GM13976 (cell line): ENCODE measurements around the gene TRIM71.

Experiments used
- DNase-seq: peaks from one replicate; pipeline ENCODE4 v3.0.0; 2012; ENCODE audit warnings: low spot score
- in situ Hi-C: fragments of 300-500 bp; cut with MboI; formaldehyde crosslinking; loops from one replicate; pipeline ENCODE4 v1.12.0; 2022; ENCODE audit warnings: low sequenced_read_pairs, mixed read lengths, inconsistent platforms; ENCODE audit not compliant: unreplicated experiment
- TF ChIP-seq, protein P1 (sequence below): IDR thresholded peaks from 2 replicates; pipeline ENCODE4 v1.5.1; 2012; ENCODE audit warnings: borderline replicate concordance, mild to moderate bottlenecking; ENCODE audit not compliant: insufficient read depth; ENCODE audit errors: extremely low read depth, missing control alignments, control extremely low read depth

Gene TRIM71

GRCh38 chr3:32837789-32838188, 20.0 kb downstream of the TRIM71 start:
- TF ChIP-seq, protein P1, sequence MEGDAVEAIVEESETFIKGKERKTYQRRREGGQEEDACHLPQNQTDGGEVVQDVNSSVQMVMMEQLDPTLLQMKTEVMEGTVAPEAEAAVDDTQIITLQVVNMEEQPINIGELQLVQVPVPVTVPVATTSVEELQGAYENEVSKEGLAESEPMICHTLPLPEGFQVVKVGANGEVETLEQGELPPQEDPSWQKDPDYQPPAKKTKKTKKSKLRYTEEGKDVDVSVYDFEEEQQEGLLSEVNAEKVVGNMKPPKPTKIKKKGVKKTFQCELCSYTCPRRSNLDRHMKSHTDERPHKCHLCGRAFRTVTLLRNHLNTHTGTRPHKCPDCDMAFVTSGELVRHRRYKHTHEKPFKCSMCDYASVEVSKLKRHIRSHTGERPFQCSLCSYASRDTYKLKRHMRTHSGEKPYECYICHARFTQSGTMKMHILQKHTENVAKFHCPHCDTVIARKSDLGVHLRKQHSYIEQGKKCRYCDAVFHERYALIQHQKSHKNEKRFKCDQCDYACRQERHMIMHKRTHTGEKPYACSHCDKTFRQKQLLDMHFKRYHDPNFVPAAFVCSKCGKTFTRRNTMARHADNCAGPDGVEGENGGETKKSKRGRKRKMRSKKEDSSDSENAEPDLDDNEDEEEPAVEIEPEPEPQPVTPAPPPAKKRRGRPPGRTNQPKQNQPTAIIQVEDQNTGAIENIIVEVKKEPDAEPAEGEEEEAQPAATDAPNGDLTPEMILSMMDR: no peak
- DNase-seq: no peak
- in situ Hi-C loops: no loop called here

DNA sequence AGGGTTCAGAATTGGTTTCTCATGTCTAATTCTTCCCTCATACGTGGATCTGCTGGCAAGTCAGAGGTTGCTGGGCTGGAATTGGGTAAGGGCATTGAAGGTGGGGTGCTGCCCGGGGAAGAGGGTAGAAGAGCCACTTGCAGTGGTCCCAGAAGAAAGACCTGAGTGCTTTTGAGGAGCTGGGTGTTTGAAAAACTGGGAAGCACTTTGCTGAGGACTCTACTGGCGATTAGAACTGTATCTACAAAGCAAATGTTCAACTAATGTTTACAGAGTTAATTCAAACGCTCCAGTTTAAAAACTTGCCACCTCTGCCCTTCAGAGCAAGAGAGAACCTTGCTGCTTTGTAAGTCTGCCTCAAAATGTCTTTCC, 21.9 kb downstream of the TRIM71 start:
- no peak for DNase-seq
- TF ChIP-seq, protein P1: no peak
- in situ Hi-C loops: no loop called here

GRCh38 chr3:32840086-32840841, 22.5 kb downstream of the TRIM71 start:
- in situ Hi-C loops: no loop called here
- DNase-seq: no peak
- TF ChIP-seq, protein P1: no peak

DNA sequence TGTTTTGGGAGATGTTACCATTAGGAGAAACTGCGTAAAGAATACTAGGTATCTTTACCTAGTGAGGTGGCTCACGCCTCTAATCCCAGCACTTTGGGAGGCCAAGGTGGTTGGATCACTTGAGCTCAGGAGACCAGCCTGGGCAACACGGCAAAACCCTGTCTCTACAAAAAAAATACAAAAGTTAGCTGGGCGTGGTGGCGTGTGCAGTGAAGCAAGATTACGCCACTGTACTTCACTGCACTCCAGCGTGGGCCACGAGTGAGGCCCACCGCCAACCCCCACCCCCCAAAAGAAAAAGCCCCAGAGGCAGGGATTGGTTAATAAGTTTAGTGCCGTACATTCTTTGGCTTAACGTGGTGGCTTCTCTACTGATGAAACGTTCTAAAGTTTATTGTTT, 23.5 kb downstream of the TRIM71 start:
- TF ChIP-seq, protein P1: no peak
- no peak for DNase-seq
- in situ Hi-C loops: no loop called here

DNA sequence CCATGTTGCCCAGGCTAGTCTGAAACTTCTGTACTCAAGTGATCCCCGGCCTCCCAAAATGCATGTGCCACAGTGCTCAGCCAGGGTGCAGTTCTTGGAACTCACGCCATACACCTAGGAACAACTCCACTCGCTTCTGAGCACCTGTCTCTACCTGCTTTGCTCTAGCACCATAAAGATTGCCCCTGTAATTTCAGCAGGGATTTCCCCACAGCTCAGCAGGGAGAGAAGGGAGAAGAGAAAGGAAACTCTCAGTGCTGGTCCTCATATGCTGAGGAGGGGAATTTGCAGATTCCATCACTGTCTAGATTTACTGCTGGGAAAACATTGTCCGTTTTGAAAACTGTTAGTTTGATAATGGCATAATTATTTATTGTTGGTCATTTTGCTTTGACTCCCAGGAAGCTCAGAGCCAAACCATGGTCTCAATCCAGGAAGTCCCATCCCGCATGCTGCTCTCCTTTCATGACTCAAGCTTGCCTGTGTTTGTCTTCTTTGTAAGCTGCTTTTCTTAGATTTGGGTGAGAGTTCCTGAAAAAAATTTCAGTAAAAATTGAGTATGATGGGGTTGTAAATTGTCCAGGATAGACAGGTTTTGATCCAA, 24.2 kb downstream of the TRIM71 start:
- no peak for DNase-seq
- TF ChIP-seq, protein P1: no peak
- in situ Hi-C loops: no loop called here

DNA sequence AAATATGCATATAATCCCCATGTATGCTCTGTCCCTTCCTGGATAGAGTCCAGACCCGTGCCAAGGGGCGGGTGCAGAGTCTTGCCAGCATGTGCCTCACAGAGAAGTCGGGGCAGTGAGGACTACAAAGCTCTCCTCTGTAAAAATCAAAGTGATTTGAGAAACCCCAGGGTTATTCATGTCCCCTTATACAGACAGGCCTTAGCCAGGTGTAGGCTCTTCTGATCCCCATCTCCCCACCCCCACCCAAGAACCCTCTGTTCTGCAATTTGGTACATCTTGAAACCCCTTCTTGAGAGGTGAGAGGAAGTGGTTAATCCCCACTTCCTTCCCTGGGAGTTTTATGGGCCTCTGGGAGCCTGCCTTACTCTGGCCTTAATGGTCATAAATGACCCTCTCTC, 24.7 kb downstream of the TRIM71 start:
- TF ChIP-seq, protein P1: no peak
- no peak for DNase-seq
- in situ Hi-C loops: no loop called here
